ENCODE data around the gene HUS1. TPM values are rescaled to one million over a fixed set of nuclear protein-coding genes. Genes with fewer than 3 reads are reported as not detected.

HUS1 gene
- total RNA-seq, 4 donors from 2014 or later, result 37.2 to 74.8 (median 52.3) TPM

GRCh38 chr7:47953822-47954221 is 25.6 kb downstream of the HUS1 start:
- peaks cover 0 to 9% (median 0%) of the 10 kb centered on the region in 4 donors for H3K36me3 ChIP-seq
- peaks cover 0 to 17% (median 8%) of the 10 kb centered on the region in 4 donors for H3K4me1 ChIP-seq
- no peak for DNase-seq
- no peak for TF ChIP-seq CTCF (IDR thresholded peaks at IDR 0.05)
- no peak for TF ChIP-seq POLR2A (IDR thresholded peaks at IDR 0.05)
- TF ChIP-seq EP300 (IDR thresholded peaks at IDR 0.05; ENCODE audit: low read depth), result no peak
- no peak for TF ChIP-seq POLR2AphosphoS5 (IDR thresholded peaks at IDR 0.05)
- in situ Hi-C loops (cut with MboI; ENCODE audit: low pct_ligation_motif_present in 1 of 4, low pct_unique_long_range_greater_than_20kb in 1 of 4, low sequenced_read_pairs in 3 of 4) (no loop called here), intact Hi-C loops (cut with DNase I; ENCODE audit: low total_unique reads) (no loop called here)
- no peaks in the 10 kb centered on the region for H3K9me3 ChIP-seq
- no peak overlapping the region for H3K27ac ChIP-seq
- no peaks in the 10 kb centered on the region for H3K27me3 ChIP-seq
- H3K4me3 ChIP-seq, result no peak overlapping the region
- 65 to 93% methylated on average over 2 to 4 of the region's 4 CpGs for WGBS, 2 donors (ENCODE audit: low coverage in 1 of 2)

- intact Hi-C loops (cut with DNase I; ENCODE audit: low total_unique reads), result no loop called here
- TF ChIP-seq POLR2A (IDR thresholded peaks at IDR 0.05) (no peak), EP300 (IDR thresholded peaks at IDR 0.05; ENCODE audit: low read depth) (no peak), CTCF (IDR thresholded peaks at IDR 0.05) (no peak), POLR2AphosphoS5 (IDR thresholded peaks at IDR 0.05) (no peak)
- Histone ChIP-seq H3K9me3 (no peaks in the 10 kb centered on the region), H3K36me3 (peaks cover 0 to 4% (median 0%) of the 10 kb centered on the region in 4 donors), H3K4me1 (peaks cover 0 to 17% (median 8%) of the 10 kb centered on the region in 4 donors), H3K27ac (peak overlapping the region; percentile 72 to 78 (median 76)), H3K4me3 (no peak overlapping the region), H3K27me3 (no peaks in the 10 kb centered on the region)
- DNase-seq, result no peak
- WGBS, 2 donors (ENCODE audit: low coverage in 1 of 2), result 70 to 79% methylated on average over 2 to 4 of the region's 4 CpGs
- in situ Hi-C loops (cut with MboI; ENCODE audit: low pct_ligation_motif_present in 1 of 4, low pct_unique_long_range_greater_than_20kb in 1 of 4, low sequenced_read_pairs in 3 of 4), result no loop called here
These were observed 27.2 kb downstream of the HUS1 start for GRCh38 chr7:47952224-47952623.

- Histone ChIP-seq H3K4me1 (peaks cover 0 to 17% (median 8%) of the 10 kb centered on the region in 4 donors), H3K36me3 (peaks cover 0 to 4% (median 0%) of the 10 kb centered on the region in 4 donors), H3K9me3 (no peaks in the 10 kb centered on the region), H3K27me3 (no peaks in the 10 kb centered on the region), H3K27ac (peak overlapping the region; percentile 72 to 78 (median 76)), H3K4me3 (no peak overlapping the region)
- in situ Hi-C loops (cut with MboI; ENCODE audit: low pct_ligation_motif_present in 1 of 4, low pct_unique_long_range_greater_than_20kb in 1 of 4, low sequenced_read_pairs in 3 of 4), result no loop called here
- DNase-seq, result no peak
- intact Hi-C loops (cut with DNase I; ENCODE audit: low total_unique reads), result no loop called here
- TF ChIP-seq POLR2AphosphoS5 (IDR thresholded peaks at IDR 0.05) (no peak), EP300 (IDR thresholded peaks at IDR 0.05; ENCODE audit: low read depth) (no peak), CTCF (IDR thresholded peaks at IDR 0.05) (no peak), POLR2A (IDR thresholded peaks at IDR 0.05) (no peak)
These were observed 28.0 kb downstream of the HUS1 start for GRCh38 chr7:47951374-47951773.

- peak overlapping the region; percentile 72 to 78 (median 76) for H3K27ac ChIP-seq
- no peaks in the 10 kb centered on the region for H3K9me3 ChIP-seq
- no peaks in the 10 kb centered on the region for H3K27me3 ChIP-seq
- in situ Hi-C loops (cut with MboI; ENCODE audit: low pct_ligation_motif_present in 1 of 4, low pct_unique_long_range_greater_than_20kb in 1 of 4, low sequenced_read_pairs in 3 of 4) (no loop called here), intact Hi-C loops (cut with DNase I; ENCODE audit: low total_unique reads) (no loop called here)
- WGBS, 2 donors (ENCODE audit: low coverage in 1 of 2), result 48 to 70% methylated on average over 3 to 11 of the region's 11 CpGs
- peak in 1 of 3 donors; percentile 31 for TF ChIP-seq POLR2AphosphoS5 (IDR thresholded peaks at IDR 0.05)
- peak in 1 of 5 experiments; percentile 19 for TF ChIP-seq CTCF (IDR thresholded peaks at IDR 0.05)
- TF ChIP-seq POLR2A (IDR thresholded peaks at IDR 0.05), result no peak
- no peak for TF ChIP-seq EP300 (IDR thresholded peaks at IDR 0.05; ENCODE audit: low read depth)
- H3K36me3 ChIP-seq, result peaks cover 0 to 4% (median 0%) of the 10 kb centered on the region in 4 donors
- no peak overlapping the region for H3K4me3 ChIP-seq
- H3K4me1 ChIP-seq, result peaks cover 0 to 17% (median 8%) of the 10 kb centered on the region in 4 donors
- DNase-seq, result peak; percentile 71
These were observed 28.7 kb downstream of the HUS1 start for GRCh38 chr7:47950714-47951113.

Data from transverse colon (tissue), 4 donors.